Liver (tissue), 3 donors: ENCODE data around the gene DUOXA2.

Experiments used
- CTCF ChIP-seq: fragments of 150-350 bp; IDR thresholded peaks from 2 replicates; pipeline ENCODE4 v1.5.1; 2017; ENCODE audit warnings: improper control_type of control experiment, low read depth, low read length; ENCODE audit not compliant: missing input control
- GABPA ChIP-seq, 2 donors: IDR thresholded peaks in 1 of 2; conservative IDR thresholded peaks in 1 of 2; 2 replicates each; pipeline ENCODE4 v1.6.1; 2016; ENCODE audit warnings: antibody characterized with exemption in 2 of 2, mild to moderate bottlenecking in 1 of 2, moderate library complexity in 1 of 2
- JUND ChIP-seq, 2 donors: IDR thresholded peaks; 2 replicates each; pipeline ENCODE4 v1.6.1; 2016; ENCODE audit warnings: antibody characterized with exemption in 2 of 2
- MAX ChIP-seq: IDR thresholded peaks from 2 replicates; pipeline ENCODE4 v1.6.1; 2016; ENCODE audit warnings: antibody characterized with exemption
- RAD21 ChIP-seq, 2 donors: IDR thresholded peaks; 2 replicates each; pipeline ENCODE4 v1.6.1; 2016; ENCODE audit warnings: antibody characterized with exemption in 2 of 2, mild to moderate bottlenecking in 2 of 2
- REST ChIP-seq: IDR thresholded peaks from 2 replicates; pipeline ENCODE4 v1.6.1; 2016; ENCODE audit warnings: antibody characterized with exemption, mild to moderate bottlenecking
- TAF1 ChIP-seq: conservative IDR thresholded peaks from 2 replicates; pipeline ENCODE4 v1.6.1; 2016; ENCODE audit warnings: antibody characterized with exemption, mild to moderate bottlenecking
- YY1 ChIP-seq: IDR thresholded peaks from 2 replicates; pipeline ENCODE4 v1.6.1; 2016; ENCODE audit warnings: antibody characterized with exemption, mild to moderate bottlenecking
- donor health status: healthy.
- donor health status: healthy.

GRCh38 chr15:45132844-45133560 lies 18.9 kb downstream of the DUOXA2 start:
- TF ChIP-seq CTCF, result no peak
- no peak for TF ChIP-seq RAD21 (IDR thresholded peaks at IDR 0.05)
- no peak for TF ChIP-seq JUND (IDR thresholded peaks at IDR 0.05)
- no peak for TF ChIP-seq REST
- TF ChIP-seq MAX, result no peak
- TF ChIP-seq TAF1, result no peak
- TF ChIP-seq YY1, result no peak
- TF ChIP-seq GABPA (IDR thresholded peaks at IDR 0.05 in 1 of 2, conservative IDR thresholded peaks at IDR 0.05 in 1 of 2), result no peak
